Muscle of leg (tissue), 11 donors: ENCODE results near the gene CCNK. TPM values are rescaled to one million over a fixed set of nuclear protein-coding genes. Genes with fewer than 3 reads are reported as not detected.

Experiments used
- DNase-seq: peaks from one replicate; pipeline ENCODE4 v3.0.0; 2013
- H3K27ac ChIP-seq: one replicate; pipeline ENCODE4 v1.5.1; 2013; ENCODE audit warnings: mild to moderate bottlenecking, low read length, control low read depth
- H3K27me3 ChIP-seq: one replicate; pipeline ENCODE4 v1.6.1; 2013; ENCODE audit warnings: low read length; ENCODE audit not compliant: control insufficient read depth, insufficient read depth
- H3K36me3 ChIP-seq: one replicate; pipeline ENCODE4 v1.6.1; 2013; ENCODE audit warnings: low read length; ENCODE audit not compliant: control insufficient read depth, insufficient read depth
- H3K4me1 ChIP-seq: one replicate; pipeline ENCODE4 v1.6.1; 2013; ENCODE audit warnings: low read length; ENCODE audit not compliant: control insufficient read depth, insufficient read depth
- H3K4me3 ChIP-seq: one replicate; pipeline ENCODE4 v1.5.1; 2013; ENCODE audit warnings: low read length, control low read depth
- H3K9me3 ChIP-seq: replicated peaks from 2 replicates; pipeline ENCODE4 v1.6.1; 2013; ENCODE audit warnings: low read depth, low read length; ENCODE audit not compliant: control insufficient read depth
- WGBS: methylation state at CpG from one replicate; pipeline ENCODE4 v1.1.5; 2013; ENCODE audit warnings: missing lambda C conversion rate; ENCODE audit not compliant: insufficient coverage; 5-methylcytosine and 5-hydroxymethylcytosine counted together
- polyA plus RNA-seq, 8 donors: library from polyadenylated mRNA; unstranded; fragments of 120-200 nt; gene quantifications; one replicate each; pipeline versions ENCODE4 v1.2.1 to v1.2.3, GENCODE V29; 2013; ENCODE audit warnings: inconsistent platforms in 1 of 8, low replicate concordance in 1 of 8; ENCODE audit not compliant: insufficient read length in 8 of 8, insufficient read depth in 1 of 8
- total RNA-seq: library from RNA; stranded (reverse); fragments of 120-200 nt; gene quantifications from one replicate; pipeline ENCODE4 v1.2.4, GENCODE V29; 2013

CCNK gene
- total and polyA plus RNA-seq, 9 donors: 18.0 to 41.9 (median 35.1) TPM

DNA sequence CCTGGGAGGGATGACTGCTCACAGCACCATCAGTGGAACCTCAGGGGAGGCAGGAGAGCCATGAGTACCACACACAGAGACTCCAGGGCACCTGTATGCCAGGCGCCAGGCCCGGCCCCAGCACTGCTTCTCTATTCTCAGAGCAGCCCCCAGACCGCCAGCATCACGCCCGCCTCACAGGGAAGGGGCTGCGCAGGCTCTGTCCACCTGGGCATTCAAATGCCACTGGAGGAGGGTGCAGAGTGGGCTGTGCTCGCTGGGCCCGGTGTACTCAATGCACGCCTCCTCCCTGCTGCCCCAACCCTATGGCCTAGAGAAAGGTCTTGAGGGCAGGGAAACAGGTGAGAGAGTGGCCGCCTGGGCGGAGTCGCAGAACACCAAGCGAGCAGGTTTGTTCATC, 79.2 kb downstream of the CCNK start:
- no peak overlapping the region for H3K27ac ChIP-seq
- no peaks in the 10 kb centered on the region for H3K27me3 ChIP-seq
- no peak overlapping the region for H3K4me3 ChIP-seq
- no peak for DNase-seq
- no peaks in the 10 kb centered on the region for H3K9me3 ChIP-seq
- peaks cover 29% of the 10 kb centered on the region for H3K4me1 ChIP-seq
- no peaks in the 10 kb centered on the region for H3K36me3 ChIP-seq
- 75% methylated on average over 4 of the region's 13 CpGs for WGBS

DNA sequence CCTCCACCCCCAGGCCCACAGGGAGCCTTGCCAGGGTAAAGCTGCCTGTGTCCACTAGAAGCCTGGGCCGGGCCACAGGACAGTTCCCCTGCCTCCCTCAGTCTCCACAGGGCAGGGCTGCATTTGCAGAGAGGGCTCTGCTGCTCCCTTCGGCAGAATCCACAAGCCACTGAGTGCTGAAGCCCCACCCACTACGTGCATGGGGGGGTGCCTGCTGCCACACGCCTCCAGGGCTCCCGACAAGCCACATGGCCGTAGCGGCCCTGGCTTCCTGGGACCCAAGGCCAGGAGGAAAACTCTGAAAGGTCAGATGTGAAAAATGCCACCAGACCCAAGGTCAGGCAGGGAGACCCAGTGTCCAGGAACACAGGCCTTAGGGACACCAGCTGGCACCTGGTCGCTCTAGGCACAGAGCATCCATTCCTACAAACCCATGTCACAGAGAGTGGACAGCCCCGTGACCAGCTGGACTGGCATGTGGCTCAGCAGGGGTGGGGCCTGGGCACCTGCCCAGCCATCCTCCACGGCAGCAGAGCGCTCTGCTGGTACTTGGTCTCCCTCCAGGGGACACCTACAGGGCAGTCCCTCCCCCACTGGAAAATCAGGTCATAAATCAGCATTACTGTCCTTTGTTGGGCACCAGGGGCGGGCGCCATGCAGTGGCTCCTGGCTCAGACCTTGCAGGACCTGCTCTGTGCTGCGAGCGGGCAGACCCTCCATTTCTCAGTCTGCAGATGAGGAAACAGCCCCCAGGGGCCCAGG, 79.9 kb downstream of the CCNK start:
- Histone ChIP-seq H3K4me1 (peaks cover 36% of the 10 kb centered on the region), H3K27ac (no peak overlapping the region), H3K9me3 (no peaks in the 10 kb centered on the region), H3K36me3 (no peaks in the 10 kb centered on the region), H3K27me3 (no peaks in the 10 kb centered on the region), H3K4me3 (no peak overlapping the region)
- 59% methylated on average over 14 of the region's 15 CpGs for WGBS
- no peak for DNase-seq

DNA sequence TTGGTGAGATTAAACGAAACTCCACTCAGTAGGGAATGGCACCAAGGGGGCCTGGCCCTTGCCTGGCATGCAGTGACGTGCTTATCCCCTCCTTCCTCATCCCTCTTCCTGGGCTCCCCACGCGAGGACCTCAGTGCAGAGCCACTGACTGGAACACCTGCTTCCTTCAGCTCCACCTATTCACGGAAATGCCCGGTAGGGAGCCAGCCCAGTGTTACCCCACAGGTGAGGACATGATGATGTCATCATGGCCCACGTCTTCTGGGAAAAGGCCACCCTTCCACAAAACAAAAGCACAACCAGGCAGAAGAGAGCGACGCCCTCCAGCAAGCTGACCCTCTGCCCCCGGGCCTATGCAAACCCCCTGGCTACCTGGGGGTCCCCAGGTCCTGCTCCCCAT, 80.7 kb downstream of the CCNK start:
- H3K4me1 ChIP-seq: peaks cover 36% of the 10 kb centered on the region
- no peak for DNase-seq
- H3K36me3 ChIP-seq: no peaks in the 10 kb centered on the region
- H3K27ac ChIP-seq: no peak overlapping the region
- 75% methylated on average over 10 of the region's 10 CpGs for WGBS
- no peaks in the 10 kb centered on the region for H3K9me3 ChIP-seq
- no peak overlapping the region for H3K4me3 ChIP-seq
- no peaks in the 10 kb centered on the region for H3K27me3 ChIP-seq

Other genes starting within 250 kb of the CCNK start
- gene BCL11B, start 209.2 kb upstream of the CCNK start, total RNA-seq: 1.2 TPM
- gene BCL11B, start 209.2 kb upstream of the CCNK start, polyA plus RNA-seq: 1 to 10 TPM in 7 of 8 donors, under 1 TPM in 1; 0.89 to 6.3 (median 1.5) TPM
- 99.2 TPM for gene SETD3, start 550 bp upstream of the CCNK start, total RNA-seq
- 10 to 100 TPM; 53.3 to 69.6 (median 61.0) TPM for gene SETD3, start 550 bp upstream of the CCNK start, polyA plus RNA-seq
- 3.4 TPM for gene CCDC85C, start 122.8 kb downstream of the CCNK start, total RNA-seq
- 1 to 10 TPM; 3.2 to 6.5 (median 4.4) TPM for gene CCDC85C, start 122.8 kb downstream of the CCNK start, polyA plus RNA-seq
- 2.3 TPM for gene HHIPL1, start 163.7 kb downstream of the CCNK start, total RNA-seq
- 1 to 10 TPM; 1.4 to 2.8 (median 2.2) TPM for gene HHIPL1, start 163.7 kb downstream of the CCNK start, polyA plus RNA-seq
- 2.3 TPM for gene CYP46A1, start 202.9 kb downstream of the CCNK start, total RNA-seq
- 1 to 10 TPM; 2.4 to 6.3 (median 3.7) TPM for gene CYP46A1, start 202.9 kb downstream of the CCNK start, polyA plus RNA-seq